SK-N-SH (cell line): ENCODE measurements around the gene SLC4A8. TPM values are rescaled to one million over a fixed set of nuclear protein-coding genes. Genes with fewer than 3 reads are reported as not detected.

Source experiments
- CTCF ChIA-PET: fragments of 300-600, 350-600 bp; formaldehyde crosslinking; extraction: SDS; loops from one replicate; lab custom pipeline; 2021; lab: Yijun Ruan, JAX
- POLR2A ChIA-PET: fragments of 350-600 bp; sonication (Branson Sonifier 250); formaldehyde crosslinking; extraction: SDS; loops from one replicate; lab custom pipeline; 2020; ENCODE audit warnings: antibody characterized with exemption, inconsistent platforms; lab: Yijun Ruan, JAX
- DNase-seq: peaks from one replicate; pipeline ENCODE4 v3.0.0; 2012
- H2AFZ ChIP-seq: fragments of 200-600 bp; sonication (generic); 2 replicates; pipeline ENCODE4 v1.8.1; 2016; ENCODE audit warnings: antibody characterized with exemption, mild to moderate bottlenecking, low read depth
- H3F3A ChIP-seq: fragments of 200-600 bp; sonication (generic); replicated peaks from 2 replicates; pipeline ENCODE3; 2016; ENCODE audit warnings: antibody characterized with exemption, mild to moderate bottlenecking; ENCODE audit not compliant: insufficient read depth
- H3K27ac ChIP-seq, 2 experiments: fragments of 200-500 bp in 1 of 2; fragments of 200-600 bp in 1 of 2; sonication (Bioruptor generic) in 1 of 2; sonication (generic), shearing (Covaris generic) in 1 of 2; 2 replicates each; pipeline versions ENCODE4 v1.5.1 to v1.6.1; 2014 to 2016; ENCODE audit warnings: low read depth in 2 of 2, inconsistent platforms in 1 of 2, low read length in 1 of 2, mild to moderate bottlenecking in 1 of 2, mixed read lengths in 1 of 2
- H3K27me3 ChIP-seq: fragments of 200-600 bp; sonication (generic), shearing (Covaris generic); 2 replicates; pipeline ENCODE4 v1.6.1; 2016; ENCODE audit warnings: mixed run types; ENCODE audit not compliant: insufficient read depth
- H3K36me3 ChIP-seq, 2 experiments: fragments of 200-500 bp in 1 of 2; fragments of 200-600 bp in 1 of 2; sonication (Bioruptor generic) in 1 of 2; sonication (generic) in 1 of 2; replicated peaks in 1 of 2; 2 replicates each; pipeline versions ENCODE3 to v1.5.1; 2014 to 2016; ENCODE audit warnings: low read length in 1 of 2, mild to moderate bottlenecking in 1 of 2; ENCODE audit not compliant: insufficient read depth in 2 of 2, control insufficient read depth in 1 of 2
- H3K4me1 ChIP-seq, 2 experiments: fragments of 200-500 bp in 1 of 2; fragments of 200-600 bp in 1 of 2; sonication (Bioruptor generic) in 1 of 2; sonication (generic), shearing (Covaris generic) in 1 of 2; 2 replicates each; pipeline versions ENCODE4 v1.5.1 to v1.6.1; 2014 to 2016; ENCODE audit warnings: low read depth in 1 of 2, low read length in 1 of 2, mixed run types in 1 of 2; ENCODE audit not compliant: insufficient read depth in 2 of 2, control insufficient read depth in 1 of 2
- H3K4me2 ChIP-seq: fragments of 200-600 bp; sonication (generic), shearing (Covaris generic); 2 replicates; pipeline ENCODE4 v1.6.1; 2017; ENCODE audit warnings: mixed run types
- H3K4me3 ChIP-seq, 2 experiments: fragments of 200-500 bp in 1 of 2; fragments of 200-600 bp in 1 of 2; sonication (Bioruptor generic) in 1 of 2; sonication (generic), shearing (Covaris generic) in 1 of 2; 2 replicates each; pipeline versions ENCODE4 v1.5.1 to v1.8.1; 2014 to 2016; ENCODE audit warnings: low read depth in 2 of 2, inconsistent platforms in 1 of 2, low read length in 1 of 2, mild to moderate bottlenecking in 1 of 2, mixed read lengths in 1 of 2, moderate library complexity in 1 of 2
- H3K79me2 ChIP-seq: fragments of 200-600 bp; sonication (generic); 2 replicates; pipeline ENCODE4 v1.8.1; 2017; ENCODE audit warnings: mild to moderate bottlenecking; ENCODE audit not compliant: insufficient read depth
- H3K9ac ChIP-seq: fragments of 200-600 bp; sonication (generic); 2 replicates; pipeline ENCODE4 v1.6.1; 2017; ENCODE audit warnings: mixed run types
- H3K9me2 ChIP-seq: fragments of 200-600 bp; sonication (generic); 2 replicates; pipeline ENCODE4 v1.6.1; 2017; ENCODE audit warnings: mixed run types
- H3K9me3 ChIP-seq: fragments of 200-600 bp; sonication (generic); 2 replicates; pipeline ENCODE4 v1.6.1; 2017; ENCODE audit warnings: mixed run types, mild to moderate bottlenecking, moderate library complexity
- H4K20me1 ChIP-seq: fragments of 200-600 bp; sonication (generic); 2 replicates; pipeline ENCODE4 v1.6.1; 2017; ENCODE audit warnings: mild to moderate bottlenecking, mixed run types; ENCODE audit not compliant: insufficient read depth
- CHD2 ChIP-seq: fragments of 150-350 bp; IDR thresholded peaks from 2 replicates; pipeline ENCODE4 v1.6.1; 2018; ENCODE audit warnings: low read length; ENCODE audit not compliant: partially characterized antibody
- FOXJ3 ChIP-seq: sonication (generic); formaldehyde crosslinking; IDR thresholded peaks from 2 replicates; pipeline ENCODE4 v1.5.1; 2020; ENCODE audit warnings: mild to moderate bottlenecking, missing genetic modification reagents
- GABPA ChIP-seq: IDR thresholded peaks from 2 replicates; pipeline ENCODE4 v1.4.0; 2012; ENCODE audit warnings: low read depth, mild to moderate bottlenecking
- GATA2 ChIP-seq: sonication (generic); formaldehyde crosslinking; IDR thresholded peaks from 2 replicates; pipeline ENCODE4 v1.5.0; 2020; ENCODE audit warnings: mild to moderate bottlenecking, missing genetic modification reagents
- JUND ChIP-seq: IDR thresholded peaks from 2 replicates; pipeline ENCODE4 v1.4.0; 2012
- MEF2A ChIP-seq: IDR thresholded peaks from 2 replicates; pipeline ENCODE4 v1.4.0; 2012; ENCODE audit warnings: low read depth, borderline replicate concordance
- MXI1 ChIP-seq: IDR thresholded peaks from 2 replicates; pipeline ENCODE4 v1.6.1; 2012; ENCODE audit warnings: mild to moderate bottlenecking, low read depth, low read length, improper control_type of control experiment
- NFIC ChIP-seq: IDR thresholded peaks from 2 replicates; pipeline ENCODE4 v1.4.0; 2012; ENCODE audit warnings: borderline replicate concordance
- NRF1 ChIP-seq: IDR thresholded peaks from 2 replicates; pipeline ENCODE4 v1.6.1; 2012; ENCODE audit warnings: low read depth, mild to moderate bottlenecking, low read length
- RAD21 ChIP-seq: IDR thresholded peaks from 2 replicates; pipeline ENCODE4 v1.6.1; 2012; ENCODE audit warnings: mild to moderate bottlenecking, low read length
- REST ChIP-seq: IDR thresholded peaks from 2 replicates; pipeline ENCODE4 v1.6.1; 2012; ENCODE audit warnings: mild to moderate bottlenecking, low read depth, low read length, moderate library complexity
- RFX5 ChIP-seq: IDR thresholded peaks from 2 replicates; pipeline ENCODE4 v1.6.1; 2012; ENCODE audit warnings: mild to moderate bottlenecking, improper control_type of control experiment, low read length
- SMC3 ChIP-seq: IDR thresholded peaks from 2 replicates; pipeline ENCODE4 v1.6.1; 2012; ENCODE audit warnings: low read depth, low read length, improper control_type of control experiment
- TCF12 ChIP-seq: IDR thresholded peaks from 2 replicates; pipeline ENCODE4 v1.4.0; 2012
- TEAD4 ChIP-seq: IDR thresholded peaks from 2 replicates; pipeline ENCODE4 v1.4.0; 2012; ENCODE audit warnings: mild to moderate bottlenecking, borderline replicate concordance; ENCODE audit not compliant: insufficient read depth
- USF1 ChIP-seq: IDR thresholded peaks from 2 replicates; pipeline ENCODE4 v1.4.0; 2012; ENCODE audit warnings: low read depth, borderline replicate concordance
- YY1 ChIP-seq: IDR thresholded peaks from 2 replicates; pipeline ENCODE4 v1.4.0; 2012; ENCODE audit warnings: low read depth, mild to moderate bottlenecking
- WGBS: methylation state at CpG from one replicate; pipeline ENCODE4 v1.1.6; 2017; ENCODE audit warnings: low lambda C conversion rate; 5-methylcytosine and 5-hydroxymethylcytosine counted together
- polyA plus RNA-seq, 3 experiments: library from polyadenylated mRNA; depleted of rRNA; stranded (reverse); fragments of >200 nt; gene quantifications; 2 replicates each; pipeline ENCODE4 v1.2.3, GENCODE V29; 2012
- TF ChIP-seq, protein P1 (sequence below): fragments of 150-350 bp; IDR thresholded peaks from 2 replicates; pipeline ENCODE4 v1.6.1; 2017; ENCODE audit warnings: antibody characterized with exemption, low read length, low read depth, borderline replicate concordance
- TF ChIP-seq, protein P2 (sequence below): IDR thresholded peaks from 2 replicates; pipeline ENCODE4 v1.4.0; 2012; ENCODE audit warnings: low read depth, borderline replicate concordance

Gene SLC4A8
- polyA plus RNA-seq, 1 of the 3 experiments (the other 2 are of a cell fraction) = 5.2 TPM

GRCh38 chr12:51383269-51383905, 41.2 kb upstream of the SLC4A8 start:
- H3K36me3 ChIP-seq = no peaks in the 10 kb centered on the region
- H3F3A ChIP-seq = no peaks in the 10 kb centered on the region
- ChIA-PET CTCF (interaction anchor here (0.8 to 1.1 kb wide), 3 partner anchors 12 to 619 kb away, joined by 3 to 5 read pairs (median 3); partner anchors contain the start of gene ATF1), POLR2A (interaction anchor here (0.6 kb wide), 1 partner anchor 301 kb away, joined by 3 read pairs; no protein-coding TSS in a partner anchor)
- 66% methylated on average over 5 of the region's 6 CpGs for WGBS
- H3K4me1 ChIP-seq = peaks cover 0 to 26% of the 10 kb centered on the region in 2 experiments; a peak in 2 of 4 replicates
- no peaks in the 10 kb centered on the region for H3K9me3 ChIP-seq
- H3K27ac ChIP-seq = no peak overlapping the region; a peak in 1 of 4 replicates
- H3K9me2 ChIP-seq = no peaks in the 10 kb centered on the region
- no peak overlapping the region for H2AFZ ChIP-seq
- H3K4me3 ChIP-seq = no peak overlapping the region
- DNase-seq = no peak
- no peak overlapping the region for H3K4me2 ChIP-seq
- H3K79me2 ChIP-seq = no peaks in the 10 kb centered on the region
- H4K20me1 ChIP-seq = no peaks in the 10 kb centered on the region
- no peak overlapping the region for H3K9ac ChIP-seq
- H3K27me3 ChIP-seq = no peaks in the 10 kb centered on the region
- no peak for TF ChIP-seq RAD21
- no peak for TF ChIP-seq JUND
- no peak for TF ChIP-seq MEF2A
- no peak for TF ChIP-seq FOXJ3 (CRISPR knock-in tag)
- TF ChIP-seq, protein P1, sequence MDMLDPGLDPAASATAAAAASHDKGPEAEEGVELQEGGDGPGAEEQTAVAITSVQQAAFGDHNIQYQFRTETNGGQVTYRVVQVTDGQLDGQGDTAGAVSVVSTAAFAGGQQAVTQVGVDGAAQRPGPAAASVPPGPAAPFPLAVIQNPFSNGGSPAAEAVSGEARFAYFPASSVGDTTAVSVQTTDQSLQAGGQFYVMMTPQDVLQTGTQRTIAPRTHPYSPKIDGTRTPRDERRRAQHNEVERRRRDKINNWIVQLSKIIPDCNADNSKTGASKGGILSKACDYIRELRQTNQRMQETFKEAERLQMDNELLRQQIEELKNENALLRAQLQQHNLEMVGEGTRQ = no peak
- no peak for TF ChIP-seq NFIC
- no peak for TF ChIP-seq TCF12
- no peak for TF ChIP-seq NRF1
- no peak for TF ChIP-seq TEAD4
- TF ChIP-seq MXI1 = no peak
- TF ChIP-seq YY1 = no peak
- TF ChIP-seq USF1 = no peak
- no peak for TF ChIP-seq SMC3
- TF ChIP-seq CHD2 = no peak
- TF ChIP-seq GATA2 (CRISPR knock-in tag) = no peak
- TF ChIP-seq, protein P2, sequence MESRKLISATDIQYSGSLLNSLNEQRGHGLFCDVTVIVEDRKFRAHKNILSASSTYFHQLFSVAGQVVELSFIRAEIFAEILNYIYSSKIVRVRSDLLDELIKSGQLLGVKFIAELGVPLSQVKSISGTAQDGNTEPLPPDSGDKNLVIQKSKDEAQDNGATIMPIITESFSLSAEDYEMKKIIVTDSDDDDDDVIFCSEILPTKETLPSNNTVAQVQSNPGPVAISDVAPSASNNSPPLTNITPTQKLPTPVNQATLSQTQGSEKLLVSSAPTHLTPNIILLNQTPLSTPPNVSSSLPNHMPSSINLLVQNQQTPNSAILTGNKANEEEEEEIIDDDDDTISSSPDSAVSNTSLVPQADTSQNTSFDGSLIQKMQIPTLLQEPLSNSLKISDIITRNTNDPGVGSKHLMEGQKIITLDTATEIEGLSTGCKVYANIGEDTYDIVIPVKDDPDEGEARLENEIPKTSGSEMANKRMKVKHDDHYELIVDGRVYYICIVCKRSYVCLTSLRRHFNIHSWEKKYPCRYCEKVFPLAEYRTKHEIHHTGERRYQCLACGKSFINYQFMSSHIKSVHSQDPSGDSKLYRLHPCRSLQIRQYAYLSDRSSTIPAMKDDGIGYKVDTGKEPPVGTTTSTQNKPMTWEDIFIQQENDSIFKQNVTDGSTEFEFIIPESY = no peak
- TF ChIP-seq RFX5 = no peak
- TF ChIP-seq REST = no peak
- TF ChIP-seq GABPA = no peak
